HG03378 (cell line): ENCODE measurements around the gene DGKZ.

Experiments used
- ATAC-seq: cut with Tn5 transposase; IDR thresholded peaks from one replicate; pipeline ENCODE4 v1.9.1; 2021; ENCODE audit warnings: mild to moderate bottlenecking, moderate library complexity; ENCODE audit not compliant: unreplicated experiment

The DGKZ gene

DNA sequence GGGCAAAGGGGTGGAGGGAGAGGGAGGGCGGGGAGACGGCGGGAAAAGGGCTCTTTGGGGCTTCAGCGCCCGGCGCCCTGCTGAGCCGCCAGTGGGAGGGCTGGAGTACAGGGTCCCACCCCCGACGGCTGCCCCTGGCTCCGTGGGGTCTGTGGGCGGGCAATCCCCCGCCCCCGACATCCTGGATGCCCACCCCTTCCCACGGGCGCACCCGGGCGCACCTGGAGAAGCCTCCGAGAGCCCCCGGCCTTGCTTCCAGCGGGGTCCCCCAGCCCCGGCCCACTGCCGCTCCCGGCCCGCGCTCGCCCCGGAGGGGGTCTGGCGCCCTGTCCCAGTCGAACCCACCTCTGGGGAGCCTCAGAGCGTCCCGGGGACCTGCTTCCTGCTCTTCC is 43.9 kb downstream of the DGKZ start:
- ATAC-seq = no peak

DNA sequence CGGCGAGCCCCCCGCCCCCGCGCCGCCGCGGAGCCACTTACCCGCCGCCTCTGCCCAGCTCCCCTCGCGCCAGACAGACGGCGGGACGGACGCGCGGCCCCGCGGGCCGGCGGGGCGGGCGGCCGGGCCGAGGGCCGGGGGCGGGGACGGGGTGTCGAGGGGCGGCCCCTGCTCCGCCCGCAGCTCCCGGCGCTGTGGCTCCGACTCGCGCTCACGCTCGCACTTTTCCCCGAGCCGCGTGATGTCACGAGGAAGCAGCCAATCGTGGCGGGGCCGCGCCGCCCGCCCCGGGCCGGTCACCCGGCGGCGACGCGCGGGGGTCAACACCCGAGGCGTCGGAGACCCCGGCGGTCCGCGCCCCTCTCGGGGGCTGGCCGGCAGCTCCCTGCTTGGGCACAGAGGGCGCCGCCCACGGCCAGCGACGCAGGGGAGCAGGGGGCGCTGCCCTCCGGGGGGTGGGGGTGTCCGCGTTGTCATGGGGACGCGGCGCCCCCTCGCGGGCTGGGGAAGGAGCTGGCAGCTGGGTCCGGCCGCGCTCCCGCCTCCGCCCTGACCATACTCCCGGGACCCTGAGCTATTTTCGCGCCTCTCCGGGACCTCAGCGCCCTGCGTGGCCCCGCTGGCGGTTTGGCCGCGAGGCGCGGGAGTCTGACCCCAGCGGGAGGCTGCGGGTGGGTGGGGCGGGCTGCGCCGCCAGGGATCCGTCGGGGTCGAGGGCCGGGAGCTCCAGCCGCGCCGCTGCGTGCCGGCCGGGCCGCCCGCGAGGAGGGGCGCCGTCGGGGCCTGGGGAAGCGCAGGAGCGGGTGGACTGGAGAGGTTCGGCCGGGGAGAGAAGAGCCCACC is 44.5 kb downstream of the DGKZ start, which contains the start of gene CHRM4:
CHRM4 (minus strand) TSS at position 199 of the 843 bp plus-strand sequence. CDS start 5,219 bp downstream, outside the sequence.
- no peak for ATAC-seq

DNA sequence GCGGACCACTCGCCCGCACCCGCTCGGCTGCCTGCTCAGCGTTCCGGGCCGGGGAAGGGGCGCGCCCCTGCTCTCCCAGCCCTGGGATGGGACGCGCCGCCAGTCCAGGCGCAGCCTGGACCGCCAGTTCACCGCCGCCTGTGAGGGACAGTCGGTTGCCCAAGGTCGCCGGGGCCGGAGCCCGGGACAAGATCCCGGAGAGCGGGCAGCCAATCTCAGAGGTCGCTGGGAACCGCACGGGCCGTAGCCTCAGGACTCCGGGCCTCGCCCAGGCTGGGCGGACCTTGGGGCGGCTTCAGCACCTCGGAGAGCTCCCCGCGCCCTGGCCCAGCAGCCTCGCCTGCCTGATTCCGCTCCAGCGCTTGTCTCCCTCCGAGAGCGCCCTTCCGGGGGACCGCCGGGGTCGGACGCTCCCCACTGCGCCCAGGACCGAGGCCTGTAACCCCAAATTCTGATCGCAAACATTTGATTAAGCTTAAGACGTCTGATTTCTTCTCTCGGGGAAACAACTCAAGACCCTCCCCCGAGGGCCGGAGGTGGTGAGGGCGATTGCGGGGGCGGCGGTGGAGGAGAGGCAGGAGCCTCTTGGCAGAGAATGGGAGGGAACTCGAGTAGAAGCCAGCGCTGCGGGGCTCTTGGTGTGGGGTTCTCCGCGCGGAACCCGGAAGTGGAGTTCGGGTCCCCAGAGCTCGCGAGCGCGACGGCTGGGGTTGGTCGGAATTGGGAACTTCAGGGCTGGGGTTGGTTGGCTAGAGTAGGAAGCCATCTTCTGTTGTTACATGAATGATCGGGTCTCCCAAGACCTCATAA is 45.4 kb downstream of the DGKZ start:
- no peak for ATAC-seq

DNA sequence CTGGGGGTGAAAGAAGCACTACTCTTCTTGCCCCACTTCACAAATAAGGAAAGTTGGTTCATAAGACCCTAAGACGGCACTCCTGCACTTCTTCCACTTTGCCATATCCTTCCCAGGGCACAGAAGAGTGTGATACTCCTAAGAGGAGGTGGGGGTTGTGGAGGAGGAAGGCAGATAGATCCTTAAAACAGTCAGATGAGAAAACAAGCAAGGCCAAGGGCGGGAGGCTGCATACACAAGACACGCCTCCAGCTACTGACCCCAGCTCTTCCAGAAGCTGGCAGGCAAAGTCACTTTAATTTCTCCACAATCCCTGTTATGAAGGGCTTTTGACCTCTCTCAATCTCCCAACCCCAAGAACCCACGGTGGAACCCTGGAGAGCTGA is 46.0 kb downstream of the DGKZ start:
- no peak for ATAC-seq

DNA sequence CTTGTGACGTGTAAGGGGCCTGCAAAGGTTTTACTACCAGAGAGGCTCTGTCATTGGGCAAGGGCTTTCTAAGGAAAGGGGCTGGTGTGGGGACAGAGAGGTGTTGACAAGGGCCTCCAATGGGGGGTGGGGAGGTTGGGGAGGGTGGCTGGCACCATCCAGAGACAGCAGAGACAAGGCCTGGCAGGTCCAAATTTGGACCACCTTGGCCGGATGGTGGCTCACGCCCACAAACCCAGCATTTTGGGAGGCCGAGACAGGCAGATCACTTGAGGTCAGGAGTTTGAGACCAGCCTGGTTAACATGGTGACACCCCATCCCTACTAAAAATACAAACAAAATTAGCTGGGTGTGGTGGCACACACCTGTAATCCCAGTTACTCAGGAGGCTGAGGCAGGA is 46.5 kb downstream of the DGKZ start:
- ATAC-seq = no peak

DNA sequence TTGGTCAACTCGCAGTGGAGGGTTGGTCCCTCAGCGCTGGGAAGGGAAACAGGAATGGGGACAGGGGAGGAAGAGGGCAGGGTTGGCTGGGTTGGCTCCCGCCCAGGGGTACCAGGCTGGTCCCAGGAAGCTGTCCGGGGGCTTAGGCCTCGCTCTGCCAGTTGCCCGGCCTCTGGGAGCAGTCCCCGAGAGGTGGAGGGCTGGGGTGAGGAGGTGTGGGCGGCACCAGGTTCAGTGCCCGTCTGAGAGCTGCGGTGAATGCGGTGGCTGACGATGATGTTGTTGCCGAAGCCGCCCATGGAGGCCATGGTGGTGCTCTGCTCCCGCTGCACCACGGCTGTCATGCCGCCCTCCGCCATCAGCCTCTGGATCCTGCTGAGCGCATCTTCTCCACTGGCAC is 50.3 kb downstream of the DGKZ start:
- ATAC-seq = no peak

DNA sequence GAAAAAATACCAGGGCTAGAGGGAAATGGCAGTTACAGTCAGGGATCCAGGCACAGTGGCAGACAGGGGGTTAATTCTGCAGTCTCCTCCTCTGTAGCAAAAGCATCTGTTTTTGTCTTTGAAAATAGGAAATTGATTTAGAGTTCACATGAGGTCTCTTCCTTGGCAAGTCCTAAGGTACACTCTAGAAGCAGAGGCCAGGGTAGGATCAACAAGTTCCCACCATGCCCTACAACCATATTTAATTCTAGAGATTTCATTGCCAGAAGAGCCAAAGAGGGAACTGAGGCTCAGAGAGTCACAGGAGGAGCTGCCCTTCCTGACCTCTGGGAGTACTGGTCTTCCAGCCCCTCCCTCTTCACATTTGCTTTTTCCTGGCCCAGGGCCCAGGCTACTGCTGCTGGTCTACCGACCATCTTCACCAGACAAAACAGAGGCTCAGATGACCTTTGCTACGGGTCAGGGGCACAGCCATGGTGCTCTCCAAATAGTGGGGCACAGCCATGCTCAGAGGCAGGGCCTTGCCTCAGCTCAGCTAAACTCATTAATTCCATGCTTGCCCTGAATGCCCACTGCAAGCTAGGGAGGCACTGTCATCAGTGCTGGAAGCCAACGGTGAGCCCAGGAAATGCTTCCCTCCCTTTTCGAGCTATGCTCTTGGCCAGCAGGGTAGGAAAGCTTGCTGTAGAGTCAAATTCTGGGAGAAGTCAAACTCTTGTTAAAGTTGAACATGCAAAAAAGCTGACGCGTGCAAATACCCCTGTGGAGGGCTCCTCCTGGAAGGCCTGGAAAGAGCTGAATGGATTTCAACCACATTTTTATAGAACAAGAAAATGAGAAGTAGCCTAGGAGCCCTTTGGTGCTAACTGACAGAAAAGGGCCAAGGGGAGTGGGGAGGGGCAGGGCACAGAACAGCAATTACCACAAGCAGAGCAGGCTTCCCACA is 56.0 kb downstream of the DGKZ start:
- ATAC-seq = no peak

DNA sequence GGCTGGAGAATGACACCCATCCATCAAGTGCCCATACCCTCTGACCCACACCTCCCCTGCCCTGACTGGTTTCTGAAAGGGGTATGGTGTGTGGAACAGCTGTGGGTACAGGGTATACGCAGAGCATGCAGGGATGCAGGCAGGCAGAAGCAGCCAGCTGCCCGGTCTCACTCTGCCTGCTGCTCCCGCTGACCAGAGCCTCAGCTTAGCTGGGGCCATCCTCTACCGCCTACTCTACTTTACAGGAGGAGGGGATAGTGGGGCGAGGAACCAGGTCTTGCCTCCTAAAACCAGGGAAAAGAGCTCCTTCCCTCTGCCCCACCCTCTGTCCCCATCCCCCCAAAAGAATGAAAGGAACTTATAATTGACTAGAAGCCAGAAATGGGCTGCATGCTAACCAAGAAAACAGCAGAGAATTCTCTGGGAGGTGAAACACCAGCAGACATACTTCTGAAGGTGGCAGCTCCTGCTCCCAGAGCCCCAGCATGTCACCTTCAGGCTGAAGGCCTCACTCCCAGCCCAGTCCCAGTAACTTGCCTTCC is 57.3 kb downstream of the DGKZ start:
- no peak for ATAC-seq

DNA sequence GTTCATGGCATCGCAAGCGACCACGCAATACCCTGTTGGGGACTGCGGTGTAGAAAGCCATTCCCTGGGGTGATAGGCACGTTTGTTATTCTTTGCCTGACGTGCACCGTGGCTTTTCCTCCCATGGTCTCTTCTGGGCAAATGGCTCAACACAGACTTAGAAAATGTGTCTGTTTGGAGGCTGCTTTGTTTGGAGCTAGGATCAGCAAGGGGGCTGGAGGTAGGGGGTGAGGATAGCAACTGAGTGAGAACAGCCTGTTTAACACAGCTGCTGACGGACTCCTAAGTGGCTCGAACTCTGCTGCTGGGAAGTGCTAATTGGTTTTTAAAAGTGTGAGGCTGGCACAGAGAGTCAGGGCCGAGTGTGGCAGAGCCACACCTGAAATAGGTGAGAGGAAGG is 60.4 kb downstream of the DGKZ start:
- ATAC-seq = no peak

DNA sequence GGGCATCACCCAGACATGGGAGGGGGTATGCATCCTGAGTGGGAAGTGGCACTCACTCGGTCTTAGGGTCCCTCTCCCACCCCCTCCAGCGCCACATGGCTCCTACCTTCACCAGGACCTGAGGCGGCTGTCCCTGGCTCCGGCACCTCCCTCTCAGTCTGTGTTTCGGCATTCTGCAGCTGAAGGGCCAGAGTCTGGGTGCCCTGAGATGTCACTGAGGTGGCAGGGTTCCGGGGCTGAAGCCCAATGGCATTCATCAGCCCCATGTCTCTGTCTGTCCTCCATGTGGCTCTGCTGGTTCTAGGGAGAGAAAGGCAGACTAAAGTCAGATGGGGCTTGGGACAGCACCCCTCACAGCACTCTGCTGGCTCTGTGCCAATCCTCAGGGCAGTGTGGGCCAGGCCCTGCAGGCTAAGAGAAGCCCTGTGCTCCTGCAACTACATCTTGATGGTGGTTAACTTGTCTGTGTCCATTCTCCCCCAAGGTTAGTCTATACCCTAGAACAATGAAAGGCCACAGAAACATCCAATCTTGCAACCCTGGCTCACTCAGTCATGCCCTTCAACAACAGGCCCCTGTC is 61.2 kb downstream of the DGKZ start:
- ATAC-seq = no peak

DNA sequence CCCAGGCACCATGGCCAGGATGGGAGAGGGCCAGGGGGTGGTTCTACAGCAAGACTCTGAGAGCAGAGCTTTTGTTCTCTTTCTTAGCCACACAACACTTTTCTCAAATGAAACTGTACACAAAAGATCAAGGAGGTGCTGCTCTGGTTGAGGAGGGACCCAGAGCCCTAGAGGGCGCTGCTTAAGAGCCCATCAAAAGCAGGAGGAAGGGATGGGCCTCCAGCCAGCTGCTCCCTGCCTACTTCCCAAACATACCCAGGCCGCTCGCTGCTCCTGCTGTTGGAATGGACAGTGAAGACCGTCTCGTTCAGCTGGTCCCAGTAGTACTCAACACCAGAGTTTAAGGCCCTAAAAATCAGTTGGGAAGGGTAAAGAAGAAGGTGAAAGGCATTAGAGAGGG is 62.8 kb downstream of the DGKZ start:
- ATAC-seq = no peak

DNA sequence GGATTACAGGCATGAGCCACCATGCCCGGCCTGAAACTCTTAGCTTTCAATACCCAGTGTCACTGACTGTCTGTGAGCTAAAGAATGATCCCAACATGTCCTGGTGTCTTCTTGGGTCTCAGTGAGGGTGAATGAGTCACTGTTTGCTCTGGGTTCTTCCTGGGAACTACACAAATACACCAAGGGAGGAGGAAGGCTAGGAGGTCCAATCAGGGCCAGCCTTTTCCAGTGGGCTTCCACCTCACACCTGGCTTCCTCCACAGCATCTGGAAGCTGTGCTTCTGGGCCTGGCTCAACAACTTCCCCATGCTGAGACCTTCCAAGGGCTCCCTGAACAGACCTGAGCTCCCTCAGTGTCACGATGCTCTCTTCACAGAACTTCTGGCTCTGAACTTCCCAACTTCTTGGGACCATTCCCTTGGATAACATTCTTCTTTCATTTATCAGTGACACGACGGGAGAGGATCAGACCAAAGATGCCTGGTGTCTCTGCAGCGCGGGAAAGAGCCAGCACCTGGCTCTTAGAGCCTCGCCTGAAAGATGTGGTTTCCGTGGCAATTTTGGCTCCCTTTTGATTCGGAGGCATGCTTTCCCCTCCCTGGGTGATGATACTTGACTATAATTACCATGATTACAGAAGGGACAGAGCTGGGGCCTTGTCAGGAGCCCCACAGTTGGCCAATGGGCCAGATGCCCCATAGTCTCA is 66.7 kb downstream of the DGKZ start:
- no peak for ATAC-seq

DNA sequence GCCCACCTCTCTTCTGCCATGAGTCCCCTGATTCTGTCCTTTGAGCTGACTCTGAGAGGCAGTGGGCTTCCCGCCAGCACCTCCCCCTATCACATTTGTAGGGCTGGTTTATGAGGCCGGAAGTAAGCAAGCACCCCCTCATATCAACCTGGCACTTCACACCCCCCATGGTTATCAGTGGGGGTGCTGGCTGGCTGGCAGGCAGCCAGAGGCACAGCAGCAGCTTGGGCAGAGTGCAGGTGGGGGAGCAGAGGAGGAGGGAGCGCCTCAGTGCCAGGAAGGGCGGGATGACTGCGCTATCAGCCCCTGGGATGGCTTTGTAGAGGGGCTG is 67.2 kb downstream of the DGKZ start:
- no peak for ATAC-seq

DNA sequence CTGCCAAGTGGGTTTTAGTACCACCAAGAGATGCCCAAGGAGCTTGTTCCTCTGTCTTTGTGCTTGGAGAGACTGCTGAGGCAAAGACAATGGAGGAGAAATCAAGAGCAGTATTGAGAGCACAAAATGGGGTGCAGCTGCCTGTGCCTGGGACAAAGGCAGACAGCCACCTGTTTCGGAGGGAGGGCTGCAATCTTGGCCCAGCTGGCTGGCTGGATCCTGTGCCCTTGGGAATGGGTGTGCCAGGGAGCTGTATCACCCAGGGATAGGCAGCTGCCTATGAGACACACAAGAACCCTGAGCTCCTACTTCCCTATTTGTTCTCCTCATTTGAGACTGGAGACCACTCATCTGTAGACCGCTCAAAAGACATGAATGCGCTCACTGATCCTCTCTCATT is 67.6 kb downstream of the DGKZ start:
- ATAC-seq = no peak

DNA sequence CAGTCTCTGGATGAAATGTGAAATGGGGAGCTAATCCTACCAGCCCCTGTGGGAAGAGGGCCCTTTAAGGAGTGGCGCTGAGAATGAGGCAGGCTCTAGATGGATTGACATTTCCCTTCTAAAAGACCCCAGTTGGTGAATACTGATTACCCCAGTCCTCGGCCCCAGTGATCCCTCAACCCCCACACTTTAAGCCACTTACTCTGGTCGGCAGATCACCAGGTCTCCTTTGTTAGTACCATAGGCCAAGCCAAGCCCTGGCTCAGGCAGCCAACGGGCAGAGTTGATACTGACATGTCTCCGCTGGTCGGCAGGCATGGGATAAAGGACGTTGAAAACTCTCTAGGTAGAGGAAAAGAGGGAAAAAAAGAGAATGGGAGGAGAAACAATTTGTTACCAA is 70.4 kb downstream of the DGKZ start:
- no peak for ATAC-seq

DNA sequence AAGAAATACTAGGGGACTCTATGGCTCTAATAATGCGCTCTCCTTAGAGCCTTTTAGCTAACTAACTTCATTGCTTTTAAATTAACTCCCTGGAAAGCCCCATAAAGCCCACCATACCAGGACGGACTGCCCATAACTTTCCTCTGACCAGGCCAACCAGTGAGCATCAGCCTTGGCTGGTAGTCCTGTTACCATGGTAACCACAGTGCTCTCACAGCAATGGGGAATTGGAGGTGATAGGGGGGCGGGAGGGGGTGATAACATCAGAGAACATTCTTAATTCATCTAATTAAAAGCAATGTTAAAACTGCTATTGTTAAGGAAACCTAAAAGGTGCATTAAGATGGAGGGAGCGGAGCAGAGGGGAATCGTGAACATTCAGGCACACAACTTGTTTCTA is 71.5 kb downstream of the DGKZ start:
- ATAC-seq = no peak

DNA sequence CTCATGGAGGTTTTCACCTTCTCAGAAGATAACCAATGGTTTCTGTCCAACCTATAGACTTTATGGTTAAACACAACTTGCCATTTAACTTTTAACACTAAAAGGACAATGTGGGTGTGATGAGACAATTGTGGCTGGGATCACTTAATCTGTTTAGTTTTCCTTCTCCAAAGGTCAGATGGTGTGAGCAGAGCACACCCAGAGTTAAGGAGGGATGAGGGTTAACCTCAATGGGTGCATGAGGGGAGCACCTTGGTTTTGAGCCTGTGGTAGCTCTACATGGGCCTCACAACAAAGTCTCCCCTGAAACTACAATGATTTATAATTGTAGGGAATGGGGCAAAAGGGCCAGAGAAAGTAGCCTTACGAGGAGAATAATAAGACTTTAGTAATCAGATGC is 73.2 kb downstream of the DGKZ start:
- no peak for ATAC-seq

DNA sequence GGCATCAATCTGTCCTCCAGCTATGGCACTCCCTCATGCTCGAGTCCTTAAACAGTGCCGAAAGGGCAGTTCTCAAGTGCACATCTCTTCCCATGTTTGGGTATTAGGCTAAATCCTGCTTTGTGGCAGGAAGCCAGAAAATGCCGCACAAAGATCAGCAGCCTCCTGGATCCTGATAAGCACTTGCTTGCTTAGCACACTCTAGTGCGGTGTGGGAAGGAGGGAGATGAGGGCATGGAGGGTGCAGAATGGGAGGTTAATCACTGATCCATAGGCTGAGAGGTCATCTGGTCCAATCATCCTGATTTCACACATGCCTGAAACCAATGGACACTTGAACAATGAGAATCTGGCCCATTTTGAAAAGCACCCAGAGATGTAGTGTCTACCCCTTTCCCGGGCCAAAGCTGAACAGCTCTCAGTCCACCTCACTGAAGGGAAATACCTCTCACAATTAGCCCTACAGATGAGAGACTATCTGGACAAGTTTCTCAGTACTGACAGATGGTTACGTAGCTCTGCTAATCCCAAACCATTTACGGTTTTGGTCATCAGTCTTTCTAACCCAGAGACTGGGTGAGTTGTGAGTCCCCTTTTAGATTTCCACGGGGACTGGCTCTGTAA is 74.1 kb downstream of the DGKZ start:
- no peak for ATAC-seq

DNA sequence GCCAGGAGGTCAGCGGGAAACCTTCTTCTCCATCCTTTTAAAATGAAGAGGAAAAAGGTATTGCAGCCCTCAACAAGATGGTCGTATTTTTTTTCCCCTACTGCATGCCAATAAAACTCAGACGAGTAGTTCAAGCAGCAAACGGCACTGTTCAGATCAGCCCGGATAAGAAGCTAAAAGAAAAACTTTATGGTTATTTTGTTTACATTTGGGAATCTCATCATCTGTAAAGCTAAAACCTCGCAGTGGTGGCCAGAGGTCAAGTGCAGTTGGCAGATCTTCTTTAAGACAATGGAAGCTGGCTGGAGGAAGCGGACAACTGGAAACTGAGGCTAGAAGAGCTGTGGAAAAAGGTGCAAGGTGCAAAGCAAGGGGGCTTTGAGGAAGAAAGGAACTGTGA is 75.3 kb downstream of the DGKZ start:
- no peak for ATAC-seq
